HL-60 (cell line): ENCODE measurements around the gene GVQW3.

Experiments used
- DNase-seq, 2 experiments: peaks; one replicate each; pipeline ENCODE4 v3.0.0-alpha.2; 2010 to 2020; ENCODE audit warnings: low read depth in 1 of 2, low spot score in 1 of 2
- H3K27ac ChIP-seq: fragments of 250-450 bp; sonication (Bioruptor Pico); replicated peaks from 2 replicates; pipeline ENCODE4 v1.5.1; 2020; ENCODE audit warnings: mild to moderate bottlenecking, moderate library complexity
- H3K27me3 ChIP-seq: fragments of 250-450 bp; sonication (Bioruptor Pico); 2 replicates; pipeline ENCODE4 v1.5.1; 2021; ENCODE audit warnings: mild to moderate bottlenecking, moderate library complexity; ENCODE audit not compliant: insufficient read depth, poor library complexity, severe bottlenecking
- H3K4me3 ChIP-seq: replicated peaks from 2 replicates; pipeline ENCODE4 v1.5.1; 2011; ENCODE audit warnings: mild to moderate bottlenecking, control low read depth, low read length; ENCODE audit not compliant: insufficient read depth
- CTCF ChIP-seq: IDR thresholded peaks from one replicate; pipeline ENCODE4 v1.5.1; 2011; ENCODE audit warnings: low read length, control low read depth, inconsistent platforms; ENCODE audit not compliant: insufficient read depth
- GABPA ChIP-seq: IDR thresholded peaks from 2 replicates; pipeline ENCODE4 v1.6.1; 2012; ENCODE audit warnings: low read depth
- POLR2AphosphoS5 ChIP-seq: IDR thresholded peaks from 2 replicates; pipeline ENCODE4 v1.6.1; 2012; ENCODE audit warnings: low read depth
- REST ChIP-seq: IDR thresholded peaks from 2 replicates; pipeline ENCODE4 v1.6.1; 2012; ENCODE audit warnings: low read depth; ENCODE audit not compliant: insufficient replicate concordance
- SPI1 ChIP-seq: IDR thresholded peaks from 2 replicates; pipeline ENCODE4 v1.6.1; 2012; ENCODE audit warnings: low read depth, mild to moderate bottlenecking, borderline replicate concordance
- long read RNA-seq: library from polyadenylated mRNA; unstranded; transcript quantifications from one replicate; pipeline ENCODE4 v2.0.0, GENCODE V29; 2020

GVQW3 gene
- long read RNA-seq, transcript GVQW3-203 (1 exons, 2,462 nt), result major isoform, 13 of 24 reads
- long read RNA-seq, partial matches to known transcripts, result 0 of 24 reads
- long read RNA-seq, other reads (novel, unspliced or antisense), result 10 of 24 reads

GRCh38 chr11:76380977-76381719 lies at the start of gene GVQW3, which contains the start of gene THAP12:
GVQW3 (plus strand) TSS chr11:76381323; CDS start chr11:76381829, 506 bp downstream.
THAP12 (minus strand) TSS chr11:76381132; CDS start chr11:76380836, 296 bp downstream.
- H3K27me3 ChIP-seq, result no peaks in the 10 kb centered on the region
- peak within 1 kb of the TSS; percentile 80 for H3K4me3 ChIP-seq
- TF ChIP-seq REST (no peak), POLR2AphosphoS5 (peak; percentile 66), SPI1 (peak; percentile 57; the same call in 1 of the 2 replicates)
- H3K27ac ChIP-seq, result peak within 1 kb of the TSS; percentile 65
- DNase-seq, result peak; percentile 93 to 97

- Histone ChIP-seq H3K27me3 (no peaks in the 10 kb centered on the region), H3K27ac (peak overlapping the region; percentile 75), H3K4me3 (no peak overlapping the region)
- TF ChIP-seq POLR2AphosphoS5, result no peak
- TF ChIP-seq CTCF, result no peak
- no peak for TF ChIP-seq SPI1
- no peak for TF ChIP-seq REST
- no peak for TF ChIP-seq GABPA
- DNase-seq, result no peak
Measured at GRCh38 chr11:76334826-76335389, 46.2 kb upstream of the GVQW3 start.

DNA sequence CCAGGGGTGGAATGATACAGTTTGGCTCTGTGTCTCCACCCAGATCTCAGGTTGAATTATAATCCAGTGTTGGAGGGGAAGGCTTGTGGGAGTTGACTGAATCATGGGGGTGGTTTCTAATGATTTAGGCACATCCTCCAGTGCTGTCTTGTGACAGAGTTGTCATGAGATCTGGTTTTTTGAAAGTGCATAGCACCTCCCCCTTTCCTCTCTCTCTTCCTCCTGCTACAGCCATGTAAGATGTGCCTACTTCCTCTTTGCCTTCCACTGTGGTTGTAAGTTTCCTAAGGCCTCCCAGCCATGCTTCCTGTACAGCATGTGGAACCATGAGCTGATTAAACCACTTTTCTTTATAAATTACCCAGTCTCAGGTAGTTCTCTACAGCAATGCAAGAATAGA lies 45.3 kb upstream of the GVQW3 start:
- 0 out of 2 replicates have a peak, but pooled peaks have one; percentile 10 for TF ChIP-seq GABPA
- no peak for TF ChIP-seq REST
- no peak for TF ChIP-seq CTCF
- TF ChIP-seq POLR2AphosphoS5, result peak; percentile 40; the same call in 1 of the 2 replicates
- TF ChIP-seq SPI1, result peak; percentile 76; the same call in 1 of the 2 replicates
- Histone ChIP-seq H3K4me3 (no peak overlapping the region), H3K27me3 (no peaks in the 10 kb centered on the region), H3K27ac (peak overlapping the region; percentile 75)
- DNase-seq, result peak; percentile 90 to 96
